AG09319 (cell line): ENCODE measurements around the gene HEPACAM.
A peak's percentile ranks its signal among the peaks of the same experiment; 100 is the strongest.
"Not testable (repeated sequence)": the region's sequence is repeated elsewhere in the genome, so short reads cannot be mapped to it uniquely, and the experiment has no call there.

Experiments
- DNase-seq: peaks from one replicate; pipeline ENCODE4 v3.0.0-alpha.2; 2010; ENCODE audit warnings: low read depth; ENCODE audit errors: extremely low read depth
- TF ChIP-seq, protein P1 (sequence below): IDR thresholded peaks from 2 replicates; pipeline ENCODE4 v1.5.1; 2011; ENCODE audit warnings: low read depth, mild to moderate bottlenecking, inconsistent platforms, low read length, moderate library complexity

HEPACAM gene

GRCh38 chr11:124976531-124976930, 40.7 kb upstream of the HEPACAM start:
- no peak for DNase-seq
- TF ChIP-seq, protein P1, sequence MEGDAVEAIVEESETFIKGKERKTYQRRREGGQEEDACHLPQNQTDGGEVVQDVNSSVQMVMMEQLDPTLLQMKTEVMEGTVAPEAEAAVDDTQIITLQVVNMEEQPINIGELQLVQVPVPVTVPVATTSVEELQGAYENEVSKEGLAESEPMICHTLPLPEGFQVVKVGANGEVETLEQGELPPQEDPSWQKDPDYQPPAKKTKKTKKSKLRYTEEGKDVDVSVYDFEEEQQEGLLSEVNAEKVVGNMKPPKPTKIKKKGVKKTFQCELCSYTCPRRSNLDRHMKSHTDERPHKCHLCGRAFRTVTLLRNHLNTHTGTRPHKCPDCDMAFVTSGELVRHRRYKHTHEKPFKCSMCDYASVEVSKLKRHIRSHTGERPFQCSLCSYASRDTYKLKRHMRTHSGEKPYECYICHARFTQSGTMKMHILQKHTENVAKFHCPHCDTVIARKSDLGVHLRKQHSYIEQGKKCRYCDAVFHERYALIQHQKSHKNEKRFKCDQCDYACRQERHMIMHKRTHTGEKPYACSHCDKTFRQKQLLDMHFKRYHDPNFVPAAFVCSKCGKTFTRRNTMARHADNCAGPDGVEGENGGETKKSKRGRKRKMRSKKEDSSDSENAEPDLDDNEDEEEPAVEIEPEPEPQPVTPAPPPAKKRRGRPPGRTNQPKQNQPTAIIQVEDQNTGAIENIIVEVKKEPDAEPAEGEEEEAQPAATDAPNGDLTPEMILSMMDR = no peak

GRCh38 chr11:124971810-124972209, 36.0 kb upstream of the HEPACAM start:
- TF ChIP-seq, protein P1 = no peak
- no peak for DNase-seq

DNA sequence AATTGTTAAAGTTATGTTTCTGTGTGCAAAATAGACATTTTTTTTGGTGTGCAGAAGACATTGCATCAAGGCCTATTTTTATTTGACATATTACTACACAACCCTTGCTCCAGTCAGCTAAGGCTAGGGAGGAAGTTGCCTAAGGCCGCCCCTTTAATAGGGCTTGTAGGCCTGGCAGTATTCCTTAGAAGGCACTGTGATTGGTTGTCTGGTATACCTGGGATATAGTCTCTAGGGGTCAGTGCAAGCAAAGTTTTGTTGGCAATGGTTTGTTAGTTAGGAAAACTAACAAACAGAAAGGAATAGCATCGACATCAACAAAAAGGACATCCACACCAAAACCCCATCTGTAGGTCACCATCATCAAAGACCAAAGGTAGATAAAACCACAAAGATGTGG, 35.1 kb upstream of the HEPACAM start:
- DNase-seq = no peak

GRCh38 chr11:124968197-124968596, 32.4 kb upstream of the HEPACAM start:
- not testable (repeated sequence) for DNase-seq

More for the DNA sequence above, 35.1 kb upstream of the HEPACAM start:
- TF ChIP-seq, protein P1 = no peak

DNA sequence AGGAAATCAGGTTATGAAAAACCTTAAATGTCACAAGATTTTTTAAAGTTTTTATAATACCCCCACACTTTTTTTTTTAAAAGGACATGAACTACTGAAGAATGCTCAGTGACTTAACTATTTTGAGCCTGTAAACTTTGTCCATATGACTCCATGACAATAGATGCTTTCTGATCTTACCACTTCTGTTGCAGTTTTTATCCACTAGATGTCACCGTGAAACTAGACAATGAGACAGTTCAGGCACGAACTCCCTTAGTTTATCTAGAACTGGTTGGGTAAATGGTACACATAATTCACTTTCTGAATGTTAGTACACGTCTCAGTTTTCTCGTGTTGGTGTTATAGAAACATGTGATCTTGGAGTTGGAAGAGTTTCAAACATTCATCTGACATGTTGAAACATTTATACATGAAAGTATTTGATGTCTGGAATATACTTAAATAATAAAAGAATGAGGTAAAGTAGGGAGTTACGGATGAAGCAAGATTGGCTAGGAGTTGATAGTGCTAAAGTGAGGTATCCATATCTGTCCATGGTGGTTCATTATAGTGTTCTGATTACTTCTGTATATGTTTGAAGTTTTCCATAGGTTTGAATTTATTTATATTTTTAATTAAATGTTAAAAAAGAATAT, 26.2 kb upstream of the HEPACAM start:
- peak; percentile 49 for DNase-seq
- TF ChIP-seq, protein P1 = peak; percentile 76

- TF ChIP-seq, protein P1 = no peak
- no peak for DNase-seq
Observed at GRCh38 chr11:124955035-124955434, 19.2 kb upstream of the HEPACAM start.

DNA sequence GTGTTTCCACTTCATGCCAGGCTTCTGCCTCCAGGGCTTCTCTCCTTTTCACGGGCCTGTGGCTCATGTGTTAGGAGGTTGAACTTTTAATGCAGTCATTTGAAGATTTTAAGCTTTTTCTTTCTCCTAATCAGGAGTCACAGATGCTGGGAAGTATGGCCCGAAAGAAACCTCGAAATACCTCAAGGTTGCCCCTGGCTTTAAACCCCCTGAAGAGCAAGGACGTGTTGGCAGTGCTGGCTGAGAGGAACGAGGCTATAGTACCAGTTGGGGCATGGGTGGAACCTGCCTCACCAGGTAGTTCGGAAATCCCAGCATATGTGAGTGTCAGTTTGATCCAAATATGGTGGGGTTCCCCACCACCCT, 18.7 kb upstream of the HEPACAM start:
- TF ChIP-seq, protein P1 = no peak
- no peak for DNase-seq
